HG02981 (cell line): ENCODE measurements around the gene FNIP1.
"Not testable (repeated sequence)": the region's sequence is repeated elsewhere in the genome, so short reads cannot be mapped to it uniquely, and the experiment has no call there.

Experiments used
- ATAC-seq: cut with Tn5 transposase; IDR thresholded peaks from one replicate; pipeline ENCODE4 v1.9.1; 2021; ENCODE audit warnings: mild to moderate bottlenecking, moderate library complexity; ENCODE audit not compliant: unreplicated experiment

The FNIP1 gene

GRCh38 chr5:131693894-131694293, 102.9 kb downstream of the FNIP1 start:
- no peak for ATAC-seq

- ATAC-seq, result no peak
Measured at GRCh38 chr5:131685516-131686171, 111.2 kb downstream of the FNIP1 start.

GRCh38 chr5:131684595-131684994, 112.2 kb downstream of the FNIP1 start:
- ATAC-seq, result no peak

GRCh38 chr5:131684051-131684450, 112.8 kb downstream of the FNIP1 start:
- ATAC-seq, result no peak

- ATAC-seq, result no peak
Measured at GRCh38 chr5:131682826-131683225, 114.0 kb downstream of the FNIP1 start.

GRCh38 chr5:131682175-131682574, 114.6 kb downstream of the FNIP1 start:
- no peak for ATAC-seq

- no peak for ATAC-seq
Measured at GRCh38 chr5:131679911-131680310, 116.9 kb downstream of the FNIP1 start.

- not testable (repeated sequence) for ATAC-seq
Measured at GRCh38 chr5:131678273-131678672, 118.5 kb downstream of the FNIP1 start.

- no peak for ATAC-seq
Measured at GRCh38 chr5:131677115-131677514, 119.7 kb downstream of the FNIP1 start.

- peak; percentile 25 for ATAC-seq
Measured at GRCh38 chr5:131672776-131673175, 124.0 kb downstream of the FNIP1 start.

GRCh38 chr5:131671994-131672655, 124.7 kb downstream of the FNIP1 start:
- ATAC-seq, result no peak

GRCh38 chr5:131671409-131671808, 125.4 kb downstream of the FNIP1 start:
- ATAC-seq, result peak; percentile 66

- ATAC-seq, result no peak
Measured at GRCh38 chr5:131664929-131665328, 131.9 kb downstream of the FNIP1 start.

- ATAC-seq, result no peak
Measured at GRCh38 chr5:131661933-131662332, 134.9 kb downstream of the FNIP1 start.

- no peak for ATAC-seq
Measured at GRCh38 chr5:131659841-131660240, 137.0 kb downstream of the FNIP1 start.

GRCh38 chr5:131659290-131659689, 137.5 kb downstream of the FNIP1 start:
- no peak for ATAC-seq

GRCh38 chr5:131654776-131655175, 142.0 kb downstream of the FNIP1 start:
- ATAC-seq, result no peak

- ATAC-seq, result no peak
Measured at GRCh38 chr5:131654309-131654708, 142.5 kb downstream of the FNIP1 start.

GRCh38 chr5:131649161-131649560, 147.7 kb downstream of the FNIP1 start:
- ATAC-seq, result no peak

- ATAC-seq, result peak; percentile 87
Measured at GRCh38 chr5:131647048-131647769, 149.6 kb downstream of the FNIP1 start.

GRCh38 chr5:131644822-131645221, 152.0 kb downstream of the FNIP1 start:
- ATAC-seq, result no peak

GRCh38 chr5:131644370-131644769, 152.4 kb downstream of the FNIP1 start:
- ATAC-seq, result no peak
